IPS DF 4.7 (cell line): Measurements from ENCODE around the gene STPG4.
A peak's percentile ranks its signal among the peaks of the same experiment; 100 is the strongest.

Experiments used
- DNase-seq: peaks from one replicate; pipeline ENCODE4 v3.0.0-alpha.2; 2013; ENCODE audit warnings: low spot score; ENCODE audit errors: extremely low read depth

Gene STPG4

GRCh38 chr2:47072728-47073191, 82.3 kb downstream of the STPG4 start:
- DNase-seq, result no peak

- no peak for DNase-seq
Measured at GRCh38 chr2:47072018-47072691, 83.0 kb downstream of the STPG4 start.

- no peak for DNase-seq
Measured at GRCh38 chr2:47070920-47071824, 83.9 kb downstream of the STPG4 start.

- DNase-seq, result no peak
Measured at GRCh38 chr2:47070155-47070919, 84.8 kb downstream of the STPG4 start.

GRCh38 chr2:47069628-47070154, 85.4 kb downstream of the STPG4 start:
- peak; percentile 69 for DNase-seq

GRCh38 chr2:47068981-47069627, 86.0 kb downstream of the STPG4 start:
- no peak for DNase-seq

- DNase-seq, result no peak
Measured at GRCh38 chr2:47067788-47068407, 87.2 kb downstream of the STPG4 start.

GRCh38 chr2:47065771-47066380, 89.2 kb downstream of the STPG4 start:
- no peak for DNase-seq

- no peak for DNase-seq
Measured at GRCh38 chr2:47065343-47065742, 89.8 kb downstream of the STPG4 start.

GRCh38 chr2:47064106-47064505, 91.0 kb downstream of the STPG4 start:
- DNase-seq, result no peak

GRCh38 chr2:47063538-47063930, 91.6 kb downstream of the STPG4 start:
- no peak for DNase-seq

- DNase-seq, result no peak
Measured at GRCh38 chr2:47062681-47063537, 92.2 kb downstream of the STPG4 start.

- no peak for DNase-seq
Measured at GRCh38 chr2:47061944-47062678, 93.0 kb downstream of the STPG4 start.

- no peak for DNase-seq
Measured at GRCh38 chr2:47060652-47061170, 94.4 kb downstream of the STPG4 start.

GRCh38 chr2:47058003-47058931, 96.8 kb downstream of the STPG4 start:
- no peak for DNase-seq

GRCh38 chr2:47057687-47058002, 97.5 kb downstream of the STPG4 start:
- DNase-seq, result no peak
